ENCODE data around the gene ZNRF3.

ZNRF3 gene

DNA sequence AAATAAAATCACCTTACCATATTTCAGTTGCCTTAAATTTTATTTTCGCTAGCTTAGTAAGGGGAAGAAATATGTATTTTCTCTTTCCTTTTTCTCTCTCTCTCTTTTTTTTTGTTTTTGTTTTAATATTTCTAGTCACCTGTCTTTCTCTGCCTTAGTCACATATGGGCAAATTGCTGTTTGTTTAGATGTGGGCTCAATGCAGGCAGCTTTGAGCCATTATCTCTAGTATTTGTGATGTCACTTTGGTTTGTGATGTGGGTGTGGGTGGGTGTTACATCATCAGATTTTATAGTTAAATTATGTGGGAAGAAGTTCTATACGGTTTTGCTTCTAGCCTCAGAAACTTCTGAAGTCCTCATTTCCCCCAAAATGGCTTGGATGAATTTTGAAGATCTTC lies 178.4 kb downstream of the ZNRF3 start, which contains the start of gene C22orf31:
C22orf31 (minus strand) TSS at position 59 of the 400 bp plus-strand sequence; CDS start at position 20, 39 bp downstream.
- Histone ChIP-seq H3K27ac (ENCODE audit: extremely low read depth, low read depth, low read length) (no peak within 1 kb of the TSS), H3K36me3 (ENCODE audit: control insufficient read depth in 2 of 2, insufficient read depth in 1 of 2, low read length in 2 of 2) (no peaks in the 10 kb centered on the region), H3K9me3 (ENCODE audit: control insufficient read depth, insufficient read depth, low read depth, low read length) (no peaks in the 10 kb centered on the region), H3K4me3 (ENCODE audit: low read depth, low read length) (no peak within 1 kb of the TSS), H3K4me1 (ENCODE audit: control insufficient read depth, insufficient read depth, low read length) (no peaks in the 10 kb centered on the region; the same call in 1 of the 2 replicates)
- ChIA-PET CTCF (interaction anchor here (0.8 to 1.9 kb wide), 4 partner anchors 15 to 206 kb away, joined by 3 to 7 read pairs (median 4); no protein-coding TSS in a partner anchor), POLR2A (interaction anchor here (0.6 to 0.7 kb wide), 2 partner anchors 8 to 9 kb away, joined by 3 to 4 read pairs; no protein-coding TSS in a partner anchor)
- TF ChIP-seq ZBTB21 (tag by site-specific recombination; IDR thresholded peaks at IDR 0.05): peak; percentile 95
- TF ChIP-seq ZNF629 (tag by site-specific recombination; IDR thresholded peaks at IDR 0.05): peak; percentile 93
- TF ChIP-seq KLF9 (tag by site-specific recombination; IDR thresholded peaks at IDR 0.05; ENCODE audit: low read depth): 0 out of 2 replicates have a peak, but pooled peaks have one; percentile 45
- TF ChIP-seq ZNF530 (tag by site-specific recombination; IDR thresholded peaks at IDR 0.05; ENCODE audit: low read depth): no peak
- TF ChIP-seq ZNF830 (tag by site-specific recombination; IDR thresholded peaks at IDR 0.05; ENCODE audit: low read depth): no peak
- 0 out of 2 replicates have a peak, but pooled peaks have one; percentile 35 for TF ChIP-seq ZNF366 (tag by site-specific recombination; conservative IDR thresholded peaks at IDR 0.05)
- no peak for TF ChIP-seq ZNF221 (tag by site-specific recombination; IDR thresholded peaks at IDR 0.05; ENCODE audit: borderline replicate concordance)
- no peak for TF ChIP-seq TCF7L2 (IDR thresholded peaks at IDR 0.05; ENCODE audit: borderline replicate concordance, low read depth, low read length)
- TF ChIP-seq SP3 (tag by site-specific recombination; IDR thresholded peaks at IDR 0.05): no peak
- peak; percentile 42; the same call in 1 of the 2 replicates for TF ChIP-seq ZNF2 (tag by site-specific recombination; IDR thresholded peaks at IDR 0.05)
- TF ChIP-seq ZNF561 (tag by site-specific recombination; IDR thresholded peaks at IDR 0.05; ENCODE audit: borderline replicate concordance): no peak
- TF ChIP-seq ZNF837 (tag by site-specific recombination; IDR thresholded peaks at IDR 0.05): no peak
- TF ChIP-seq PRDM10 (tag by site-specific recombination; IDR thresholded peaks at IDR 0.05): no peak
- no peak for TF ChIP-seq ZNF580 (tag by site-specific recombination; IDR thresholded peaks at IDR 0.05)
- TF ChIP-seq ZXDB (tag by site-specific recombination; IDR thresholded peaks at IDR 0.05): no peak
- 0 out of 2 replicates have a peak, but pooled peaks have one; percentile 61 for TF ChIP-seq ZEB2 (tag by site-specific recombination; IDR thresholded peaks at IDR 0.05)
- TF ChIP-seq ZNF335 (tag by site-specific recombination; conservative IDR thresholded peaks at IDR 0.05): peak; percentile 83
- TF ChIP-seq ZNF26 (tag by site-specific recombination; IDR thresholded peaks at IDR 0.05): no peak
- TF ChIP-seq ATF2 (tag by site-specific recombination; IDR thresholded peaks at IDR 0.05; ENCODE audit: low read depth): peak; percentile 94
- TF ChIP-seq KLF1 (tag by site-specific recombination; IDR thresholded peaks at IDR 0.05): peak; percentile 39; the same call in 1 of the 2 replicates
- peak; percentile 98 for TF ChIP-seq ZFHX2 (tag by site-specific recombination; conservative IDR thresholded peaks at IDR 0.05)
- TF ChIP-seq KLF16 (tag by site-specific recombination; IDR thresholded peaks at IDR 0.05): peak; percentile 56; the same call in 1 of the 2 replicates
- TF ChIP-seq ZNF692 (tag by site-specific recombination; IDR thresholded peaks at IDR 0.05): peak; percentile 30; the same call in 1 of the 2 replicates
- 0 out of 2 replicates have a peak, but pooled peaks have one; percentile 13 for TF ChIP-seq SP7 (tag by site-specific recombination; IDR thresholded peaks at IDR 0.05)
- TF ChIP-seq EGR2 (tag by site-specific recombination; IDR thresholded peaks at IDR 0.05; ENCODE audit: low read depth): peak; percentile 96
